CD4-positive, alpha-beta T cell treated with Interleukin-12 subunit alpha and Interleukin-12 subunit beta, for 1 hour (primary cell): ENCODE data around the gene BAIAP2L1.
"Not testable (repeated sequence)": the region's sequence is repeated elsewhere in the genome, so short reads cannot be mapped to it uniquely, and the experiment has no call there.

Experiments used
- DNase-seq: peaks from one replicate; pipeline ENCODE4 v3.0.0-alpha.2; 2020

BAIAP2L1 gene

GRCh38 chr7:98317366-98318040 is 83.4 kb downstream of the BAIAP2L1 start:
- DNase-seq = no peak

- DNase-seq = not testable (repeated sequence)
Measured at GRCh38 chr7:98315994-98316527, 84.8 kb downstream of the BAIAP2L1 start.

- DNase-seq = no peak
Measured at GRCh38 chr7:98315318-98315993, 85.4 kb downstream of the BAIAP2L1 start.

- DNase-seq = no peak
Measured at GRCh38 chr7:98314469-98314868, 86.4 kb downstream of the BAIAP2L1 start.

GRCh38 chr7:98312201-98312600 is 88.7 kb downstream of the BAIAP2L1 start:
- no peak for DNase-seq

GRCh38 chr7:98309566-98309965 is 91.3 kb downstream of the BAIAP2L1 start:
- no peak for DNase-seq

- DNase-seq = no peak
Measured at GRCh38 chr7:98307971-98308466, 92.9 kb downstream of the BAIAP2L1 start.

GRCh38 chr7:98305951-98306535 is 94.8 kb downstream of the BAIAP2L1 start:
- DNase-seq = no peak

- DNase-seq = no peak
Measured at GRCh38 chr7:98303906-98304305, 97.0 kb downstream of the BAIAP2L1 start.

- no peak for DNase-seq
Measured at GRCh38 chr7:98303176-98303865, 97.6 kb downstream of the BAIAP2L1 start.

- DNase-seq = no peak
Measured at GRCh38 chr7:98301693-98302470, 99.0 kb downstream of the BAIAP2L1 start.

- no peak for DNase-seq
Measured at GRCh38 chr7:98300595-98301372, 100.1 kb downstream of the BAIAP2L1 start.

GRCh38 chr7:98297626-98298286 is 103.1 kb downstream of the BAIAP2L1 start:
- no peak for DNase-seq

GRCh38 chr7:98296833-98297232 is 104.1 kb downstream of the BAIAP2L1 start:
- DNase-seq = no peak

GRCh38 chr7:98295467-98296192 is 105.3 kb downstream of the BAIAP2L1 start:
- DNase-seq = no peak

- peak; percentile 17 for DNase-seq
Measured at GRCh38 chr7:98294798-98295382, 106.0 kb downstream of the BAIAP2L1 start.

- DNase-seq = no peak
Measured at GRCh38 chr7:98294326-98294725, 106.6 kb downstream of the BAIAP2L1 start.

- no peak for DNase-seq
Measured at GRCh38 chr7:98293746-98294145, 107.1 kb downstream of the BAIAP2L1 start.

- DNase-seq = no peak
Measured at GRCh38 chr7:98293265-98293664, 107.6 kb downstream of the BAIAP2L1 start.

GRCh38 chr7:98291717-98292116 is 109.2 kb downstream of the BAIAP2L1 start:
- no peak for DNase-seq
